Amygdala (tissue), 56 donors: ENCODE results near the gene PAK1.
A peak's percentile ranks its signal among the peaks of the same experiment; 100 is the strongest.

ENCODE experiments used
- DNase-seq, 56 donors: peaks; one replicate each; lab custom pipeline; 2025; lab: John Stamatoyannopoulos, UW

Gene PAK1

DNA sequence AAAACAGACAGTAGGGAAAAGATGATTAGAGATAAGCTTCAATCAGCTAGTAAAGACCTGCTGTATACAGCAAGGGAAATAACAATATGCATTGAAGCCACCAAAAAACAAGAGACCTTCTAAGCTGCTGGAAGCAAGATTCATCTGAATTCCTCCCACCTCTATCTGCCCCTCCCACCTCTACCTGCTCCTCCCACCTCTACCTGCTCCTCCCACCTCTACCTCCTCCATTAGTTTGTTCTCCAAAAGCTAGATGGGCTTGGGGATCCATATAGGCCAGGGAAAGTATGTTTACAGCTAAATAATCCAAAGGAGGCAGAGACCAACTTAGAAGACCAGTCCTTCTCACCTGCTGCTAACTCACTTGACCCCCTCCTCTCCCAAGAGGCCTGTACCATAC lies 33.2 kb downstream of the PAK1 start:
- DNase-seq: no peak

GRCh38 chr11:77438487-77438886 lies 35.4 kb downstream of the PAK1 start:
- DNase-seq: no peak

DNA sequence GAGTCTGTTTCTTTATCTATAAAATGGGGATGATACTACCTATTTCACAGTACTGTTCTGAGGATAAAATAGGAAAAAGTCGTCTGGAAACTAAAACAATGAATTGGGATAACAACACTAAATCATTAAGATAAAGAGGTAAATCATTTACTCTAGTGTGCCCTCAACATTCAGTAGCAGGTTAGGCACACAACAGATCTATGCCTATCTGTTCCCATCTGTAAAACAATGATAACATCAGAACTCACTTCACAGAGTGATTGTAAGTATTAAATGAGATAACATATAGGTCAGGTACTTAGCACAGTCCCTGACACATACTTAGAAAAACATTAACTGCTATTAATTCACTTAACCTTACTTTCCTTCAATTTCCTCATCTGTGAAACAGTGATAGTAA lies 36.9 kb downstream of the PAK1 start:
- DNase-seq: no peak

GRCh38 chr11:77436506-77436905 lies 37.4 kb downstream of the PAK1 start:
- DNase-seq: no peak

DNA sequence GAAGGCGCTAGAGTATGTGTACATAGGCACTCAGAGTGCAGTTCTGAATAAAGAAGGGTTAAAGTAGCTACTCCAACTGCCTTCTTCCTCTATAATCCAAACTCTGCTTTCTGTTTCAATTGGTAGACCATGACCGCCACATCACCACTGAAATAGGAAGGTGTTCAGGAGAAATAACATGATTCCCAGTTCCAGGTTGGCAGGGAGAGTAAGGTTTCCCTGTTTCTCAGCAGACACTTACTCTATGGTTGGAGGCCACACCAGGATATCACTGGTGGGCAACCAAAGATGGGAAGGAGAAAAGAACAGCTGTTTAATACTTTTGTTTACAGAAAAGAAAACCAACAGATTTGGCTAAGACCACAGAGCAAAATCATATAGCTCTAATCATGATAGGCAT lies 37.9 kb downstream of the PAK1 start:
- no peak for DNase-seq

- no peak for DNase-seq
Observed at GRCh38 chr11:77431813-77432212, 42.1 kb downstream of the PAK1 start.

GRCh38 chr11:77428598-77428997 lies 45.3 kb downstream of the PAK1 start:
- DNase-seq: no peak

DNA sequence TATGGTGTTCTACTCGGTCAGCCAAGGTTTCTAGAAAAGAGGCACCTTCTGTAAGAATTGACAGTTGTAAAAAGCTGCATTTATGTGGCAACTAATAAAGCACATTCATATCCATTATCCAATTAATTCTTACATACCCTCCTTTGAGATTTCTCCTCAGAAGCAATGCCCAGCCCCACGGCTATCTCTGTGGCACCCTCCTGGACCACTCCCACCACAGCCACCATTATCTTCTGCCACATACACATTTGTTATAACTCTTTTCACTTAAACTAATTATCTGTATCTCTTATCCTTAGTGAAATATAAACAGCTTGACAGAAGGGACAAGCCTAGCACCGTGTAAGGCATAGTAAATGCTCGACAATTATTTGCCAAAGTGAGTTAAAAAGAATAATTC lies 48.5 kb downstream of the PAK1 start:
- DNase-seq: no peak

GRCh38 chr11:77424644-77425043 lies 49.2 kb downstream of the PAK1 start:
- DNase-seq: no peak

GRCh38 chr11:77423624-77424023 lies 50.3 kb downstream of the PAK1 start:
- no peak for DNase-seq

GRCh38 chr11:77422687-77423086 lies 51.2 kb downstream of the PAK1 start:
- DNase-seq: no peak

DNA sequence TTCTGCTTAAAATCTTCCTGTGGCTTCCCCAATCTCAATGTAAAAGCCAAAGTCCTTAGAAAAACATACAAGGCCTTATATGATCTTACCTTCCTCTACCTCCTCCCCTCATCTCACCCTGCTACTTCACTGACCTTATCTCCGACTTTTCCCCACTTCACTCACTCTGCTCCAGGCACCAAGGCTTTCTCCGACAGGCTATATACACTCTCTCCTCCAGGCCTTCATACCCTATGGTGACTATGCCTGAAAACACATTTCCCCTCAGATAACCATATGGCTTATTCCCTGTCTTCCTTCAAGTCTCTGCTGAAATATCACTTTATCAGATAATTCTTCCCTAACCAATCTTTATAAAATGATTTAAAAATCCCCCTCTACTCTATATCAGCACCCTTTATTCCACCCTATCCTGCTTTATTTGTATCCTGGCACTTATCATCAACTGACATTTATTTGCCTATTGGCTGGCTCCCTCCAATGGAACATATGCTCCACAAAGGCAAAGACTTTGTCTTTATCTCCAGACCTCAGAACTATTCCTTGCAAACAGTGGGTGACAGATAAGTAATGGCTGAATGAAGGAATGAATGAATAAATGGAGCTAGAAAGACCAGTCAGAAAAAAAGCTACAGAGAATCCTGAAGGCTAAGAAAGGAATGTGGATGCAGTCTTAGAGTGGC lies 52.7 kb downstream of the PAK1 start:
- no peak for DNase-seq

GRCh38 chr11:77418971-77419597 lies 54.8 kb downstream of the PAK1 start:
- no peak for DNase-seq

DNA sequence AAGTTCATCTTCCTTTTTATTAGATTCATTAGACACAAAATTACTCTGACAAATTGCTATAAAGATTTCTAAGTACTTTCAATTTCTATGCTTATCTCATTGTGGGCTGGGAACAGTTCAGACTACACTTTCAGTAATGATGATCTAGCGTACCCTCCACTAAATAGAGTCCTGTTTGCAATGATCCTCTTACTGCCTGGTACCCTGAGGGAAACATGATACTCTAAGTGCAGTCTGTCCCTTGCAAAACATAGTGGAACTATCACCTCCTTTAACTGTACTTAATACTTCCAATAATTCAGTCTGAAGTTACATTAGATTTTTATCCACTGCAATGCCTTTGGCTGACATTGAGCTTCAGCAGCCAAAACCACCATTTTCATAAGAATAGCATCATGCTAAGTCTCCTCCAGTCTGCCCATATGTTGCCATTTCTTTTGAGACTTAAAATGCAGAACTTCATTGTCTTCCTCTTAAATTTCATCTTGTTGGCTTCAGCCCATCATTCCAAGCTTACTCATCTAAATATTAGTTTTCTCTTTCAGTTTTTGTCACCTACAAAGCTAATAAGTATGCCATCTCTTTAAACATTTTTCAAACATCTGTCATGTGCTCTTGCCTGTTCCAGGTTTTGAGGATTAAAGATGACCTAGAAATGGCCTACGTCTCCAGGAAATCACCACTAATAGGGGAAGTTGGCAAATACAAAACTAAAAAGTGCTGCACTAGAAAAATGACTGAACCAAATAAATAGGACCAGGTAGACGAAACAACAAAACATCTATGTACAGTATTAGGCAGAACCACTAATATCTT lies 55.5 kb downstream of the PAK1 start:
- no peak for DNase-seq

DNA sequence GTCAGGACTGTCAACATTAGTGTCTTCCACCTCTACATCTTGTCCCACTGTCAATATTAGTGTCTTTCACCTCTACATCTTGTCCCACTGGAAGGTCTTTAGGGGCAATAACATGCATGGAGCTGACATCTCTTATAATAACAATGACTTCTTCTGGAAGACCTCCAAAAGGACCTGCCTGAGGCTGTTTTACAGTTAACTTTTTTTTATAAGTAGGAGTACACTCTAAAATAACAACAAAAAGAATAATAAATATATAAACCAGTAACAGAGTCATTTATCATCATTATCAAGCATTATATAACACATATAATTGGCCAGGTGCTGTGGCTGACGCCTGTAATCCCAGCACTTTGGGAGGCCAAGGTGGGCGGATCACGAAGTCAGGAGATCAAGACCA lies 57.5 kb downstream of the PAK1 start:
- no peak for DNase-seq

- DNase-seq: no peak
Observed at GRCh38 chr11:77413850-77414460, 59.9 kb downstream of the PAK1 start.

DNA sequence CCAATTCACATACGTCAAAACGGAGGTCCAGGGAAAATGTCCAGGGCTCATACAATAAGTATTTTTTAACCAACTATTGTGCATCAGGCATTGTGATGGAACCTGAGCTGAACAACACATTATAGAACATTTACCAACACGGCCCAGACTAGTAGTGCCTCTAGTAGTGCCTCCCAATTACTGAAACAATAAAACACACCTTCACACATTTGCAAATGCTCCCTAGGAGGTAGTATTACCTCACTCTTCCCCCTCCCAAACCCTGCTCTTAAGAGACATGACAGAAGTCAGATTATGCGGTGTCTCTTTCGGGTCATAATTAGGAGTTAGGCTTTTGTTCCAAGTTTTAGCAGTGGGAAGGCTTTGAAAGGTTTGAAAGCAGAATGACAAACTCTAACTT lies 61.1 kb downstream of the PAK1 start:
- DNase-seq: no peak

GRCh38 chr11:77411717-77412441 lies 62.0 kb downstream of the PAK1 start:
- DNase-seq: peak in 55 of 56 donors; percentile 8 to 84 (median 60)

- peak in 15 of 56 donors; percentile 7 to 54 (median 14) for DNase-seq
Observed at GRCh38 chr11:77411137-77411707, 62.7 kb downstream of the PAK1 start.
